ENCODE measurements around the gene AKAP13. TPM values are rescaled to one million over a fixed set of nuclear protein-coding genes. Genes with fewer than 3 reads are reported as not detected.

Gene AKAP13
- polyA plus RNA-seq, 1 of the 3 experiments (the other 2 are of a cell fraction), result 8.4 TPM

- TF ChIP-seq MAX (IDR thresholded peaks at IDR 0.05; ENCODE audit: low read depth) (no peak), REST (IDR thresholded peaks at IDR 0.05; ENCODE audit: low read depth, low read length) (no peak), EP300 (IDR thresholded peaks at IDR 0.05; ENCODE audit: borderline replicate concordance in 1 of 2, low read depth in 1 of 2, low read length in 1 of 2) (no peak), MXI1 (IDR thresholded peaks at IDR 0.05; ENCODE audit: low read depth, low read length) (no peak), USF1 (IDR thresholded peaks at IDR 0.05; ENCODE audit: borderline replicate concordance, low read depth) (no peak)
Observed at GRCh38 chr15:85615930-85616329, 235.5 kb downstream of the AKAP13 start (continued).

- Histone ChIP-seq H3K27me3 (ENCODE audit: insufficient read depth) (no peaks in the 10 kb centered on the region), H3K27ac (ENCODE audit: low read depth in 2 of 2, low read length in 1 of 2) (peak overlapping the region; percentile 90 to 95), H3K79me2 (ENCODE audit: insufficient read depth) (peaks cover 28% of the 10 kb centered on the region), H3K9ac (peak overlapping the region; percentile 13; the same call in 1 of the 2 replicates), H3K9me3 (no peaks in the 10 kb centered on the region), H2AFZ (ENCODE audit: low read depth) (no peak overlapping the region), H3K4me2 (peak overlapping the region; percentile 17; the same call in 1 of the 2 replicates), H3K4me1 (ENCODE audit: control insufficient read depth in 1 of 2, insufficient read depth in 2 of 2, low read depth in 1 of 2, low read length in 1 of 2) (peaks cover 31 to 56% of the 10 kb centered on the region in 2 experiments), H3F3A (replicated peaks; ENCODE audit: insufficient read depth) (peaks cover 20% of the 10 kb centered on the region), H3K4me3 (ENCODE audit: low read depth in 2 of 2, low read length in 1 of 2) (no peak overlapping the region), H3K9me2 (no peaks in the 10 kb centered on the region), H3K36me3 (replicated peaks in 1 of 2; ENCODE audit: control insufficient read depth in 1 of 2, insufficient read depth in 2 of 2, low read length in 1 of 2) (peaks cover 0 to 2% of the 10 kb centered on the region in 2 experiments), H4K20me1 (ENCODE audit: insufficient read depth) (no peaks in the 10 kb centered on the region)
- ChIA-PET POLR2A (no interaction called here), CTCF (interaction anchor here (0.7 to 1.5 kb wide), 7 partner anchors 10 to 320 kb away, joined by 3 to 5 read pairs (median 4); no protein-coding TSS in a partner anchor)
- peak; percentile 32 for DNase-seq
- no peak for TF ChIP-seq USF2 (IDR thresholded peaks at IDR 0.05; ENCODE audit: borderline replicate concordance, low read depth, low read length)
- no peak for TF ChIP-seq RFX5 (IDR thresholded peaks at IDR 0.05; ENCODE audit: low read length)
- TF ChIP-seq PBX3 (IDR thresholded peaks at IDR 0.05), result peak; percentile 68
- no peak for TF ChIP-seq FOXJ3 (CRISPR knock-in tag; IDR thresholded peaks at IDR 0.05)
- no peak for TF ChIP-seq SIN3A (IDR thresholded peaks at IDR 0.05; ENCODE audit: borderline replicate concordance, low read depth, low read length)
- TF ChIP-seq USF1 (IDR thresholded peaks at IDR 0.05; ENCODE audit: borderline replicate concordance, low read depth), result no peak
- TF ChIP-seq NRF1 (IDR thresholded peaks at IDR 0.05; ENCODE audit: low read depth, low read length), result no peak
- no peak for TF ChIP-seq MAX (IDR thresholded peaks at IDR 0.05; ENCODE audit: low read depth)
- peak in 1 of 2 experiments; percentile 73; a peak in 2 of 4 replicates for TF ChIP-seq EP300 (IDR thresholded peaks at IDR 0.05; ENCODE audit: borderline replicate concordance in 1 of 2, low read depth in 1 of 2, low read length in 1 of 2)
- no peak for TF ChIP-seq RCOR1 (IDR thresholded peaks at IDR 0.05; ENCODE audit: low read length)
- TF ChIP-seq JUND (IDR thresholded peaks at IDR 0.05), result no peak
- peak; percentile 83 for TF ChIP-seq TCF12 (IDR thresholded peaks at IDR 0.05)
- no peak for TF ChIP-seq RXRA (IDR thresholded peaks at IDR 0.05; ENCODE audit: borderline replicate concordance, low read depth)
- TF ChIP-seq GABPA (IDR thresholded peaks at IDR 0.05; ENCODE audit: low read depth), result no peak
- TF ChIP-seq TAF1 (IDR thresholded peaks at IDR 0.05; ENCODE audit: borderline replicate concordance, low read depth, low read length), result 0 out of 2 replicates have a peak, but pooled peaks have one; percentile 10
- TF ChIP-seq ELF1 (IDR thresholded peaks at IDR 0.05), result no peak
- no peak for TF ChIP-seq CHD2 (IDR thresholded peaks at IDR 0.05; ENCODE audit: low read length, partially characterized antibody)
- TF ChIP-seq TEAD4 (IDR thresholded peaks at IDR 0.05; ENCODE audit: borderline replicate concordance, insufficient read depth), result no peak
- no peak for TF ChIP-seq CTCF (IDR thresholded peaks at IDR 0.05)
Observed at GRCh38 chr15:85616549-85617110, 236.2 kb downstream of the AKAP13 start.

All from SK-N-SH (cell line).